ENCODE data around the gene KCND2. TPM values are rescaled to one million over a fixed set of nuclear protein-coding genes. Genes with fewer than 3 reads are reported as not detected.

Gene KCND2
- total RNA-seq, 1 experiment from 2014 or later = not detected

DNA sequence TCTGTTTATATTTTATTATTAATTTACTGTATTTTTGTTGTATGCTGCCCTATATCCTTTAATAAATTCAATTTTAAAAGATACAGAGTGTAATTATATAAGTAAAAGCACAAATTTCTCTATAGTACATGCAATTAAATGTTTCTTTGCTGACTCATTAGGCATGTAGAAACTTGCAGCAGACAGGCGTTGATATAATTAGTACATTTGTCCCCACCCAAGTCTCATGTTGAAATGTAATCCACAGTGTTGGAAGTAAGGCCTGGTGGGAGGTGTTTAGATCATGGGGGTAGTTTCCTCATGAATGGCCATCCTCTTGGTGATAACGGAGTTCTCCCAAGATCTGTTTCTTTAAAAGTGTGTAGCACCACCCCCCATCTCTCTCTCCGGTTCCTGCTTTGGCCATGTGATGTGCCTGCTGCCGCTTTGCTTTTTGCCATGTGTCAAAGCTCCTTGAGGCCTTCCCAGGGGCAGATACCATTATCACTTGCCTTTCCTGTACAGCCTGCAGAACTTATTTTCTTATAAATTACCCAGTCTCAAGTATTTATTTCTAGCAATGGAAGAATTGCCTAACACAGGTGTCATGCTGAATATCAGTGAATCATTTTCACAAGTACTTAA, 521.2 kb downstream of the KCND2 start:
- Histone ChIP-seq H3K36me3 (ENCODE audit: control insufficient read depth, insufficient read depth, low read length) (no peaks in the 10 kb centered on the region), H3K27me3 (ENCODE audit: control insufficient read depth, insufficient read depth, low read length) (no peaks in the 10 kb centered on the region), H3K4me3 (ENCODE audit: low read depth in 2 of 2, low read length in 2 of 2) (no peak overlapping the region), H3K4me1 (ENCODE audit: control insufficient read depth, insufficient read depth, low read length) (no peaks in the 10 kb centered on the region), H3K27ac (ENCODE audit: low read length) (no peak overlapping the region), H3K9me3 (ENCODE audit: control insufficient read depth, insufficient read depth, low read depth, low read length) (no peaks in the 10 kb centered on the region)
- ATAC-seq = no peak
- no peak for DNase-seq (ENCODE audit: low read depth, low spot score)
- intact Hi-C loops (cut with micrococcal nuclease; ENCODE audit: unreplicated experiment) (loop anchor here (5.0 kb wide), 2 partner anchors 288 to 313 kb away; no protein-coding TSS in a partner anchor), in situ Hi-C loops (cut with HindIII; ENCODE audit: low pct_unique_long_range_greater_than_20kb, low sequenced_read_pairs) (no loop called here)
- BruUV-seq (replicated peaks) = no TSS peak
- TF ChIP-seq, protein P1, sequence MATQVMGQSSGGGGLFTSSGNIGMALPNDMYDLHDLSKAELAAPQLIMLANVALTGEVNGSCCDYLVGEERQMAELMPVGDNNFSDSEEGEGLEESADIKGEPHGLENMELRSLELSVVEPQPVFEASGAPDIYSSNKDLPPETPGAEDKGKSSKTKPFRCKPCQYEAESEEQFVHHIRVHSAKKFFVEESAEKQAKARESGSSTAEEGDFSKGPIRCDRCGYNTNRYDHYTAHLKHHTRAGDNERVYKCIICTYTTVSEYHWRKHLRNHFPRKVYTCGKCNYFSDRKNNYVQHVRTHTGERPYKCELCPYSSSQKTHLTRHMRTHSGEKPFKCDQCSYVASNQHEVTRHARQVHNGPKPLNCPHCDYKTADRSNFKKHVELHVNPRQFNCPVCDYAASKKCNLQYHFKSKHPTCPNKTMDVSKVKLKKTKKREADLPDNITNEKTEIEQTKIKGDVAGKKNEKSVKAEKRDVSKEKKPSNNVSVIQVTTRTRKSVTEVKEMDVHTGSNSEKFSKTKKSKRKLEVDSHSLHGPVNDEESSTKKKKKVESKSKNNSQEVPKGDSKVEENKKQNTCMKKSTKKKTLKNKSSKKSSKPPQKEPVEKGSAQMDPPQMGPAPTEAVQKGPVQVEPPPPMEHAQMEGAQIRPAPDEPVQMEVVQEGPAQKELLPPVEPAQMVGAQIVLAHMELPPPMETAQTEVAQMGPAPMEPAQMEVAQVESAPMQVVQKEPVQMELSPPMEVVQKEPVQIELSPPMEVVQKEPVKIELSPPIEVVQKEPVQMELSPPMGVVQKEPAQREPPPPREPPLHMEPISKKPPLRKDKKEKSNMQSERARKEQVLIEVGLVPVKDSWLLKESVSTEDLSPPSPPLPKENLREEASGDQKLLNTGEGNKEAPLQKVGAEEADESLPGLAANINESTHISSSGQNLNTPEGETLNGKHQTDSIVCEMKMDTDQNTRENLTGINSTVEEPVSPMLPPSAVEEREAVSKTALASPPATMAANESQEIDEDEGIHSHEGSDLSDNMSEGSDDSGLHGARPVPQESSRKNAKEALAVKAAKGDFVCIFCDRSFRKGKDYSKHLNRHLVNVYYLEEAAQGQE (IDR thresholded peaks at IDR 0.05; ENCODE audit: insufficient read depth in 1 of 2, low read depth in 2 of 2, low read length in 1 of 2) = no peak
- TF ChIP-seq TCF7L2 (IDR thresholded peaks at IDR 0.05; ENCODE audit: low read depth, low read length) (no peak), SIN3A (IDR thresholded peaks at IDR 0.05; ENCODE audit: borderline replicate concordance, insufficient read depth, low read depth, low read length) (no peak), POLR2AphosphoS5 (IDR thresholded peaks at IDR 0.05; ENCODE audit: low read depth, low read length) (no peak)
- TF ChIP-seq, protein P2, sequence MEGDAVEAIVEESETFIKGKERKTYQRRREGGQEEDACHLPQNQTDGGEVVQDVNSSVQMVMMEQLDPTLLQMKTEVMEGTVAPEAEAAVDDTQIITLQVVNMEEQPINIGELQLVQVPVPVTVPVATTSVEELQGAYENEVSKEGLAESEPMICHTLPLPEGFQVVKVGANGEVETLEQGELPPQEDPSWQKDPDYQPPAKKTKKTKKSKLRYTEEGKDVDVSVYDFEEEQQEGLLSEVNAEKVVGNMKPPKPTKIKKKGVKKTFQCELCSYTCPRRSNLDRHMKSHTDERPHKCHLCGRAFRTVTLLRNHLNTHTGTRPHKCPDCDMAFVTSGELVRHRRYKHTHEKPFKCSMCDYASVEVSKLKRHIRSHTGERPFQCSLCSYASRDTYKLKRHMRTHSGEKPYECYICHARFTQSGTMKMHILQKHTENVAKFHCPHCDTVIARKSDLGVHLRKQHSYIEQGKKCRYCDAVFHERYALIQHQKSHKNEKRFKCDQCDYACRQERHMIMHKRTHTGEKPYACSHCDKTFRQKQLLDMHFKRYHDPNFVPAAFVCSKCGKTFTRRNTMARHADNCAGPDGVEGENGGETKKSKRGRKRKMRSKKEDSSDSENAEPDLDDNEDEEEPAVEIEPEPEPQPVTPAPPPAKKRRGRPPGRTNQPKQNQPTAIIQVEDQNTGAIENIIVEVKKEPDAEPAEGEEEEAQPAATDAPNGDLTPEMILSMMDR (IDR thresholded peaks at IDR 0.05) = no peak
- ChIA-PET POLR2A (no interaction called here), CTCF (no interaction called here)

DNA sequence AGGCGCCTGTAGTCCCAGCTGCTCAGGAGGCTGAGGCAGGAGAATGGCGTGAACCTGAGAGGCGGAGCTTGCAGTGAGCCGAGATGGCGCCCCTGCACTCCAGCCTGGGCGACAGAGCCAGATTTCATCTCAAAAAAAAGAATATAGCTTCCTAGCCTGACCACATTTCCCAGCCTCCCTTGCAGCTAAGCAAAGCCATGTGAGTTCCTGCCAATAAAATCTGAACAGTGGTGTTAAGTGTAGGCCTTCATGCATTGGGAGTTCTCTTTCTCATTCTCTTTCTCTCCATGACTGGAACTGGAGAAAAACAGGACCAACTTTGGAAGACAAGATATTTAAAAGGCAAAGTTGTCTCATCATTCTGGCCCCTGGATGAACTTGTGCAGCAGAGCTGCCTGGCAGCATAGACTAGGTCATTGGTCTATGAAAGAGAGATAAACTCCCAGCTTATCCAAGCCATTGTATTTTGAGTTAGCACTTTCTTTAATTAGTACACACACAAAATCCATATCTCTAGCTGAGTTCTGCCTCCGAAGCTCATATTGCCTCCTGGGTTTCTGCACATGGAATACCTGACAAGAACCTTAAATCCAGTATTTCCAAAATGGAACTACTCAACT, 524.2 kb downstream of the KCND2 start:
- no peaks in the 10 kb centered on the region for H3K36me3 ChIP-seq (ENCODE audit: control insufficient read depth, insufficient read depth, low read length)
- intact Hi-C loops (cut with micrococcal nuclease; ENCODE audit: unreplicated experiment) = no loop called here
- H3K4me1 ChIP-seq (ENCODE audit: control insufficient read depth, insufficient read depth, low read length) = no peaks in the 10 kb centered on the region
- ATAC-seq (no peak), DNase-seq (ENCODE audit: low read depth, low spot score) (no peak)
- BruUV-seq (replicated peaks) = no TSS peak
- POLR2A ChIA-PET = no interaction called here
- in situ Hi-C loops (cut with HindIII; ENCODE audit: low pct_unique_long_range_greater_than_20kb, low sequenced_read_pairs) = no loop called here
- no peak overlapping the region for H3K27ac ChIP-seq (ENCODE audit: low read length)
- TF ChIP-seq, protein P1 (IDR thresholded peaks at IDR 0.05; ENCODE audit: insufficient read depth in 1 of 2, low read depth in 2 of 2, low read length in 1 of 2) = no peak
- no peak for TF ChIP-seq POLR2AphosphoS5 (IDR thresholded peaks at IDR 0.05; ENCODE audit: low read depth, low read length)
- TF ChIP-seq SIN3A (IDR thresholded peaks at IDR 0.05; ENCODE audit: borderline replicate concordance, insufficient read depth, low read depth, low read length) = no peak
- no peak for TF ChIP-seq TCF7L2 (IDR thresholded peaks at IDR 0.05; ENCODE audit: low read depth, low read length)
- TF ChIP-seq, protein P2 (IDR thresholded peaks at IDR 0.05) = no peak
- CTCF ChIA-PET = no interaction called here
- no peaks in the 10 kb centered on the region for H3K9me3 ChIP-seq (ENCODE audit: control insufficient read depth, insufficient read depth, low read depth, low read length)
- H3K4me3 ChIP-seq (ENCODE audit: low read depth in 2 of 2, low read length in 2 of 2) = no peak overlapping the region
- H3K27me3 ChIP-seq (ENCODE audit: control insufficient read depth, insufficient read depth, low read length) = no peaks in the 10 kb centered on the region

All from Panc1 (cell line).